KMS-11 (cell line): ENCODE measurements around the gene MAL.

Experiments
- H2AFZ ChIP-seq: fragments of 200-600 bp; sonication (generic); 2 replicates; pipeline ENCODE4 v1.6.1; 2016; ENCODE audit warnings: antibody characterized with exemption, mixed run types, low read depth
- H3K27ac ChIP-seq: fragments of 200-600 bp; sonication (generic); 2 replicates; pipeline ENCODE4 v1.6.1; 2016; ENCODE audit warnings: mild to moderate bottlenecking, mixed run types
- H3K27me3 ChIP-seq: fragments of 200-600 bp; sonication (generic); 2 replicates; pipeline ENCODE4 v1.6.1; 2017; ENCODE audit warnings: mild to moderate bottlenecking, low read depth, mixed run types, moderate library complexity; ENCODE audit not compliant: insufficient read depth
- H3K36me3 ChIP-seq: fragments of 200-600 bp; sonication (generic); 2 replicates; pipeline ENCODE4 v1.6.1; 2017; ENCODE audit warnings: mild to moderate bottlenecking, mixed run types; ENCODE audit not compliant: insufficient read depth
- H3K4me1 ChIP-seq: fragments of 200-600 bp; sonication (generic); 2 replicates; pipeline ENCODE4 v1.6.1; 2016; ENCODE audit warnings: mild to moderate bottlenecking, low read depth, mixed run types; ENCODE audit not compliant: poor library complexity, severe bottlenecking
- H3K4me2 ChIP-seq: fragments of 200-600 bp; sonication (generic); 2 replicates; pipeline ENCODE4 v1.7.0; 2016; ENCODE audit warnings: mild to moderate bottlenecking, mixed run types
- H3K4me3 ChIP-seq: fragments of 200-600 bp; sonication (generic); IDR thresholded peaks from 2 replicates; pipeline ENCODE4 v1.6.1; 2017; ENCODE audit warnings: low read depth, low read length, mixed read lengths; ENCODE audit not compliant: insufficient read depth
- H3K79me2 ChIP-seq: fragments of 200-600 bp; sonication (generic); 2 replicates; pipeline ENCODE4 v1.6.1; 2016; ENCODE audit warnings: low read depth, mixed run types; ENCODE audit not compliant: insufficient read depth
- H3K9ac ChIP-seq: fragments of 200-600 bp; sonication (generic); 2 replicates; pipeline ENCODE4 v1.6.1; 2016; ENCODE audit warnings: mild to moderate bottlenecking, mixed run types
- H4K20me1 ChIP-seq: fragments of 200-600 bp; sonication (generic); 2 replicates; pipeline ENCODE4 v1.6.1; 2016; ENCODE audit warnings: mild to moderate bottlenecking, mixed run types; ENCODE audit not compliant: insufficient read depth
- TF ChIP-seq, protein P1 (sequence below): fragments of 200-600 bp; sonication (generic); conservative IDR thresholded peaks from 2 replicates; pipeline ENCODE4 v1.6.1; 2017; ENCODE audit warnings: low read depth, mild to moderate bottlenecking, antibody characterized with exemption, low read length, moderate library complexity, mixed read lengths

MAL gene

DNA sequence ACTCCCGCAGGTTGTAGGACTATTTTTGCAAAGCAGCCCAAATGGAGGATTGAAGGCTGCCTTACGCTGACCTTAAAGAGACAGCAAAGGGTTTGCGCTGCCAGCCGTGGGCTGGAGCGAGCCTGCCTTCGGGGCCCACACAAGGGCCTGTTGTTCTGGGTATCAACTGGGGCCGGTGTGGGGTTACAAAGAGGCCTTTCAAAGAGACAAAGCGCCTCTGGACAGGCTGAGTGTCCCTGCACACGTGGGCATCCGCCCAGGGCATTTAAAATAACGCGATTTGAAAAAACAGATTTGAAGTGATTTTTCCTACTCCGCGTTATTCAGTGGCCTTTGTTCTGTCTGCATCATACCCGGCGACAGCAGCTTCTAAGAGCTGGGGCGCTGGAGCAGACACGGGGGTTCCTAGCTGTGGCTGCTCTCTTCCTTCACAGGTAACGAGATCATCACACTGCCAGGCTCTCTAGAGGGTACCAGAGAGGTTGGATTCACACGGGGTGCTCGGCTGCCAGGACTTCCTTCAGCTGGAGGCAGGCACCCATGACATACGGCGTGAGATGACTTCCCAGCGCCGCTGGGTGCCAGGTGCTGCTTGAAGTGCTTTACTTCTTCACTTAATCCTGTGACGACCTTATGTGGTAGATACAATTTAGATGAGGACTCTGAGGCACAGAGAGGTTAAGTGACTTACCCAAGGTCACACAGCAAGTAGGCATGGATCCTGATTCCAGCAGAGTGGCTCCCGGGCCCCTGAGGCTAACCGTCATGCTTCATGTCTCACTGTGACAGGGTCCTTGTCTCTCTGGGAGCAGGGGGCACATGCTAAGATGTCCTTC lies 32.2 kb downstream of the MAL start:
- no peak overlapping the region for H3K4me3 ChIP-seq
- no peaks in the 10 kb centered on the region for H3K27me3 ChIP-seq
- H3K4me2 ChIP-seq: no peak overlapping the region
- H3K79me2 ChIP-seq: no peaks in the 10 kb centered on the region
- no peaks in the 10 kb centered on the region for H4K20me1 ChIP-seq
- TF ChIP-seq, protein P1, sequence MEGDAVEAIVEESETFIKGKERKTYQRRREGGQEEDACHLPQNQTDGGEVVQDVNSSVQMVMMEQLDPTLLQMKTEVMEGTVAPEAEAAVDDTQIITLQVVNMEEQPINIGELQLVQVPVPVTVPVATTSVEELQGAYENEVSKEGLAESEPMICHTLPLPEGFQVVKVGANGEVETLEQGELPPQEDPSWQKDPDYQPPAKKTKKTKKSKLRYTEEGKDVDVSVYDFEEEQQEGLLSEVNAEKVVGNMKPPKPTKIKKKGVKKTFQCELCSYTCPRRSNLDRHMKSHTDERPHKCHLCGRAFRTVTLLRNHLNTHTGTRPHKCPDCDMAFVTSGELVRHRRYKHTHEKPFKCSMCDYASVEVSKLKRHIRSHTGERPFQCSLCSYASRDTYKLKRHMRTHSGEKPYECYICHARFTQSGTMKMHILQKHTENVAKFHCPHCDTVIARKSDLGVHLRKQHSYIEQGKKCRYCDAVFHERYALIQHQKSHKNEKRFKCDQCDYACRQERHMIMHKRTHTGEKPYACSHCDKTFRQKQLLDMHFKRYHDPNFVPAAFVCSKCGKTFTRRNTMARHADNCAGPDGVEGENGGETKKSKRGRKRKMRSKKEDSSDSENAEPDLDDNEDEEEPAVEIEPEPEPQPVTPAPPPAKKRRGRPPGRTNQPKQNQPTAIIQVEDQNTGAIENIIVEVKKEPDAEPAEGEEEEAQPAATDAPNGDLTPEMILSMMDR: no peak
- no peak overlapping the region for H3K27ac ChIP-seq
- H3K4me1 ChIP-seq: no peaks in the 10 kb centered on the region
- no peak overlapping the region for H3K9ac ChIP-seq
- no peaks in the 10 kb centered on the region for H3K36me3 ChIP-seq
- H2AFZ ChIP-seq: no peak overlapping the region

DNA sequence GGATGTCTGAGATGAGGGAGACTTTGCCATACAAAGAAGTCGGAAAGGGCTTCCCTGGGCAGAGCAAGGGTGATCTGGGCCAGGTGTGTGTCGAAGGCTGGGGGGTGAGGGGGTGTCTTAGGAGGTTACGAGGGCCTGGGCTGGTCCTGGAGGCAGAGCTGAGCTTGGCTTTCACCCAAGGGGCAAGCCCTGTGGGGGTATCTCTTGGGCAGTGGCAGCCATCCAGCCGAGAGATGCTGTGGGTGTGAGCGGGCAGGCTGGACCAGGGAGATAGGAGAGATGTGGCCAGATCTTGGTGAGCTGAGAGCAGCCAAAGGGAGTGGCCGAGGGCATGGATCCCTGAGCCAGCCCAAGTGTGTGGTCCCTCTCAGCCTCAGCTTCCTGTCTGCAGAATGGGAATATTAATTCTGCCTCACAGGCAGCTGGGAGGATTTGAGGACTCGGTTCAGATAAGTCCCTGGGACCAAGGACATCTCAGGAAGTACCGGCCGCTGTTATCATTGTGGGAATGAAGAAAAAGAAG lies 33.0 kb downstream of the MAL start:
- TF ChIP-seq, protein P1: no peak
- Histone ChIP-seq H3K36me3 (no peaks in the 10 kb centered on the region), H3K27ac (no peak overlapping the region), H3K27me3 (no peaks in the 10 kb centered on the region), H3K4me1 (no peaks in the 10 kb centered on the region), H3K9ac (no peak overlapping the region), H3K4me3 (no peak overlapping the region), H4K20me1 (no peaks in the 10 kb centered on the region), H3K4me2 (no peak overlapping the region), H2AFZ (no peak overlapping the region), H3K79me2 (no peaks in the 10 kb centered on the region)

DNA sequence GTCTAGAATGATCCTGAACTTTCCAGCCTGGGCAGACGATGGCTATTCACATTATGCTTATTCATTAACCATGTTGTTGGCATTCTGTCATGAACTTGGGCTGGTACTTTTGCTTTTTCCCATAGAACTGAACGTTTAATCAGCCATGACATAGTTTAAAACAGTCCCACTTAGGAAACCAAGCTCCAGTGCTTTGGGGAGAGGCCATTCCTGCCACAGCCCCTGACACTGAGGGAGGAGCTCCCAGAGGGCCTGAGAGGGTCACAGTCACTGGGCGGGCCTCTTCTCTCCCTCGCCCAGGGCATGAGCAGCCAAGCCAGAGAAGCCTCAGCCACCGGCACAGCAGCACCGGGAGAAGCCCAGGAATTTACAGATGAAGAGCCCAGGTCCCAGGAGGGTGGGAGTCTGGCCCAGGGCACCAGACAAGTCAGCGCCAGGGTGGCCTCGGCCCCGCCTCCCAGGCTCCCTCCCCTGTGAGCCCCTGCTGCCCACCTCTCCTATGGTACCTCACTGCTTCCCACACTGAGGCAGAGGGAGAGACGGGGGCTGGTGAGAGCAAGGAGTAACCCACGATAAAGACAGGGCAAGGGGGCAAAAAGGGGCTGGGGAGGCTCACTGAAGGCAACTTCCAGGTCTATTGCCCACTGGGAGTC lies 33.6 kb downstream of the MAL start:
- no peaks in the 10 kb centered on the region for H3K4me1 ChIP-seq
- H3K4me3 ChIP-seq: no peak overlapping the region
- H2AFZ ChIP-seq: no peak overlapping the region
- no peaks in the 10 kb centered on the region for H3K27me3 ChIP-seq
- no peaks in the 10 kb centered on the region for H3K36me3 ChIP-seq
- H3K4me2 ChIP-seq: no peak overlapping the region
- H3K27ac ChIP-seq: no peak overlapping the region
- H4K20me1 ChIP-seq: no peaks in the 10 kb centered on the region
- H3K9ac ChIP-seq: no peak overlapping the region
- no peaks in the 10 kb centered on the region for H3K79me2 ChIP-seq
- TF ChIP-seq, protein P1: no peak

DNA sequence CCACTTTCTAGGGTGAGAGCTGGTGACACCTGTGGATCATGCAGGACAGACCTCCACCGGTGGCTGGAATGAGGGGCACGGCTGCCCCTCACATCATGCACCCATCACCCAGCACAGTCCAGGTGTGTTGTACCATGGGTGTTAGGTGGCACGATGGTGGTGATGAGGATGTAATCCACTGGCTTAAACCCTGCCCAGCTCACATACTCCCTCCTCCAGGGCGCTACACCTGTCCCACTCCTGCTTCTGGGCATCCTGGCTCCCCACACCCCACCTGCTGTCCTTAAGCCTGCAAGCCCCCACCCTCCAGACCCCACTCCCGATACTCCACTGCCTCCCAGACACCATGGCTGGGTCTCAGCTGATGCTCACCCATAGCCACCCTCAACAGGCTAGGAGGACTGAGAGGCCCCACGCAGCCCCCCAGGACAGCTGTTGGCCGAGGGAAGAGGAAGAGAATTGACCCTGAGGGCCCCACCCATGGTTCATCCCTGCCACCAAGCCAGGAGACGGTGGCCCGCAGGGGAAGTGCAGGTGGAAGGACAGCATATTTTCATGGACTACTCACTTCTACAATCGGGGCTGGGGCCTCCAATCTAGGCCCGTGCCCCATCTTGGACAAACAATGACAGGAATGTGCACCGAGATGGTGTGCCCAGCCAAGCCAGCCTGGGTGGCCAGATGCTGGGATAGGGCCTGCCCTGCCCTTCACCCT lies 34.3 kb downstream of the MAL start:
- no peak overlapping the region for H3K9ac ChIP-seq
- H3K27me3 ChIP-seq: no peaks in the 10 kb centered on the region
- H3K27ac ChIP-seq: no peak overlapping the region
- H3K4me3 ChIP-seq: no peak overlapping the region
- H4K20me1 ChIP-seq: no peaks in the 10 kb centered on the region
- TF ChIP-seq, protein P1: no peak
- H2AFZ ChIP-seq: no peak overlapping the region
- no peaks in the 10 kb centered on the region for H3K79me2 ChIP-seq
- no peaks in the 10 kb centered on the region for H3K36me3 ChIP-seq
- no peaks in the 10 kb centered on the region for H3K4me1 ChIP-seq
- no peak overlapping the region for H3K4me2 ChIP-seq
